Mesendoderm (in vitro differentiated cells): ENCODE measurements around the gene CCDC127.

Experiments used
- DNase-seq: peaks from one replicate; pipeline ENCODE4 v3.0.0; 2013
- H2AK5ac ChIP-seq: 2 replicates; pipeline ENCODE4 v1.6.1; 2013; ENCODE audit warnings: low read length, inconsistent platforms
- H2BK120ac ChIP-seq: 2 replicates; pipeline ENCODE4 v1.6.1; 2013; ENCODE audit warnings: low read depth, mild to moderate bottlenecking, low read length, moderate library complexity, mixed read lengths
- H2BK15ac ChIP-seq: replicated peaks from 2 replicates; pipeline ENCODE4 v1.6.1; 2013; ENCODE audit warnings: low read depth, mild to moderate bottlenecking, moderate library complexity
- H2BK5ac ChIP-seq: 2 replicates; pipeline ENCODE4 v1.6.1; 2013; ENCODE audit warnings: low read length, inconsistent platforms
- H3K18ac ChIP-seq: 2 replicates; pipeline ENCODE4 v1.6.1; 2013; ENCODE audit warnings: mild to moderate bottlenecking, low read length, mixed read lengths
- H3K23ac ChIP-seq: one replicate; pipeline ENCODE4 v1.6.1; 2013; ENCODE audit warnings: low read length
- H3K27ac ChIP-seq: 2 replicates; pipeline ENCODE4 v1.5.1; 2013; ENCODE audit warnings: low read depth, mild to moderate bottlenecking, inconsistent platforms, low read length, moderate library complexity
- H3K27me3 ChIP-seq: 2 replicates; pipeline ENCODE4 v1.6.1; 2013; ENCODE audit warnings: low read length, control low read depth, mild to moderate bottlenecking, inconsistent platforms; ENCODE audit not compliant: insufficient read depth, poor library complexity
- H3K36me3 ChIP-seq: 2 replicates; pipeline ENCODE4 v1.6.1; 2013; ENCODE audit warnings: low read length, inconsistent platforms; ENCODE audit not compliant: control insufficient read depth, insufficient read depth
- H3K4ac ChIP-seq: one replicate; pipeline ENCODE4 v1.6.1; 2013; ENCODE audit warnings: low read depth, mild to moderate bottlenecking, low read length, moderate library complexity
- H3K4me1 ChIP-seq: 2 replicates; pipeline ENCODE4 v1.6.1; 2013; ENCODE audit warnings: low read depth, low read length, inconsistent platforms; ENCODE audit not compliant: control insufficient read depth
- H3K4me2 ChIP-seq: 2 replicates; pipeline ENCODE4 v1.6.1; 2013; ENCODE audit warnings: low read length
- H3K4me3 ChIP-seq: 2 replicates; pipeline ENCODE4 v1.5.1; 2013; ENCODE audit warnings: mild to moderate bottlenecking, low read length
- H3K56ac ChIP-seq: one replicate; pipeline ENCODE4 v1.6.1; 2013; ENCODE audit warnings: low read length
- H3K79me1 ChIP-seq: 2 replicates; pipeline ENCODE4 v1.6.1; 2013; ENCODE audit warnings: low read length, inconsistent platforms
- H3K79me2 ChIP-seq: 2 replicates; pipeline ENCODE4 v1.6.1; 2013; ENCODE audit warnings: mild to moderate bottlenecking, low read length; ENCODE audit not compliant: control insufficient read depth, insufficient read depth
- H3K9ac ChIP-seq: 2 replicates; pipeline ENCODE4 v1.6.1; 2013; ENCODE audit warnings: low read length, inconsistent platforms
- H4K5ac ChIP-seq: one replicate; pipeline ENCODE4 v1.6.1; 2013; ENCODE audit warnings: low read length
- H4K8ac ChIP-seq: one replicate; pipeline ENCODE4 v1.6.1; 2013; ENCODE audit warnings: low read depth, mild to moderate bottlenecking, control low read depth, low read length, moderate library complexity
- WGBS: extraction: QIAGEN DNeasy Blood & Tissue Kit; methylation state at CpG from one replicate; pipeline ENCODE4 v1.1.7; 2013; ENCODE audit warnings: low lambda C conversion rate, missing lambda C conversion rate; ENCODE audit not compliant: insufficient coverage; ENCODE audit errors: extremely low coverage; 5-methylcytosine and 5-hydroxymethylcytosine counted together

CCDC127 gene

GRCh38 chr5:169728-170094, 48.2 kb downstream of the CCDC127 start:
- Histone ChIP-seq H3K18ac (no peak overlapping the region), H3K4ac (no peak overlapping the region), H2BK5ac (no peak overlapping the region), H3K9ac (no peak overlapping the region), H3K27me3 (no peaks in the 10 kb centered on the region), H2AK5ac (no peak overlapping the region), H3K23ac (no peak overlapping the region), H3K27ac (no peak overlapping the region), H3K36me3 (peaks cover 8% of the 10 kb centered on the region), H2BK15ac (no peak overlapping the region), H2BK120ac (no peak overlapping the region), H3K4me2 (no peak overlapping the region), H3K79me1 (no peaks in the 10 kb centered on the region), H3K4me1 (no peaks in the 10 kb centered on the region), H3K4me3 (no peak overlapping the region), H3K56ac (no peak overlapping the region), H3K79me2 (no peaks in the 10 kb centered on the region), H4K5ac (no peak overlapping the region), H4K8ac (no peak overlapping the region)
- no peak for DNase-seq
- WGBS: no CpG with 5 or more reads among the region's 12 CpGs

GRCh38 chr5:169071-169727, 48.8 kb downstream of the CCDC127 start:
- Histone ChIP-seq H3K4ac (no peak overlapping the region), H2BK15ac (no peak overlapping the region), H3K56ac (no peak overlapping the region), H3K23ac (no peak overlapping the region), H3K79me1 (no peaks in the 10 kb centered on the region), H3K4me1 (no peaks in the 10 kb centered on the region), H2AK5ac (no peak overlapping the region), H3K36me3 (peaks cover 8% of the 10 kb centered on the region), H3K27me3 (no peaks in the 10 kb centered on the region), H4K8ac (no peak overlapping the region), H3K9ac (no peak overlapping the region), H3K79me2 (no peaks in the 10 kb centered on the region), H2BK120ac (no peak overlapping the region), H4K5ac (no peak overlapping the region), H3K18ac (no peak overlapping the region), H2BK5ac (no peak overlapping the region), H3K4me2 (no peak overlapping the region), H3K27ac (no peak overlapping the region), H3K4me3 (no peak overlapping the region)
- no CpG with 5 or more reads among the region's 32 CpGs for WGBS
- no peak for DNase-seq

GRCh38 chr5:167982-168660, 49.8 kb downstream of the CCDC127 start:
- no peak overlapping the region for H2BK120ac ChIP-seq
- no peak overlapping the region for H3K4me2 ChIP-seq
- no peaks in the 10 kb centered on the region for H3K4me1 ChIP-seq
- peaks cover 1% of the 10 kb centered on the region for H3K36me3 ChIP-seq
- no peak overlapping the region for H3K27ac ChIP-seq
- H2BK15ac ChIP-seq: no peak overlapping the region
- H3K79me2 ChIP-seq: no peaks in the 10 kb centered on the region
- H2BK5ac ChIP-seq: no peak overlapping the region
- no peak overlapping the region for H3K4me3 ChIP-seq
- H3K9ac ChIP-seq: no peak overlapping the region
- no peak for DNase-seq
- no peak overlapping the region for H4K5ac ChIP-seq
- H3K23ac ChIP-seq: no peak overlapping the region
- H3K79me1 ChIP-seq: no peaks in the 10 kb centered on the region
- WGBS: no CpG with 5 or more reads among the region's 18 CpGs
- H3K18ac ChIP-seq: no peak overlapping the region
- no peaks in the 10 kb centered on the region for H3K27me3 ChIP-seq
- H3K56ac ChIP-seq: no peak overlapping the region
- no peak overlapping the region for H3K4ac ChIP-seq
- H2AK5ac ChIP-seq: no peak overlapping the region
- no peak overlapping the region for H4K8ac ChIP-seq

GRCh38 chr5:167511-167910, 50.4 kb downstream of the CCDC127 start:
- H3K27me3 ChIP-seq: no peaks in the 10 kb centered on the region
- H2BK5ac ChIP-seq: no peak overlapping the region
- no peaks in the 10 kb centered on the region for H3K36me3 ChIP-seq
- H3K9ac ChIP-seq: no peak overlapping the region
- H3K4me1 ChIP-seq: no peaks in the 10 kb centered on the region
- no peak overlapping the region for H3K23ac ChIP-seq
- no peak overlapping the region for H3K4me2 ChIP-seq
- H3K27ac ChIP-seq: no peak overlapping the region
- H3K56ac ChIP-seq: no peak overlapping the region
- no peak for DNase-seq
- no peak overlapping the region for H3K4ac ChIP-seq
- no peak overlapping the region for H4K5ac ChIP-seq
- H3K4me3 ChIP-seq: no peak overlapping the region
- no peak overlapping the region for H3K18ac ChIP-seq
- no peak overlapping the region for H2AK5ac ChIP-seq
- no peaks in the 10 kb centered on the region for H3K79me1 ChIP-seq
- no peak overlapping the region for H2BK15ac ChIP-seq
- H3K79me2 ChIP-seq: no peaks in the 10 kb centered on the region
- no CpG with 5 or more reads among the region's 7 CpGs for WGBS
- no peak overlapping the region for H2BK120ac ChIP-seq
- no peak overlapping the region for H4K8ac ChIP-seq

GRCh38 chr5:166441-167372, 51.2 kb downstream of the CCDC127 start:
- no peak overlapping the region for H4K5ac ChIP-seq
- no peak overlapping the region for H4K8ac ChIP-seq
- H2BK5ac ChIP-seq: no peak overlapping the region
- H3K23ac ChIP-seq: no peak overlapping the region
- no peak overlapping the region for H3K18ac ChIP-seq
- H3K4ac ChIP-seq: no peak overlapping the region
- no peak overlapping the region for H3K9ac ChIP-seq
- H3K79me2 ChIP-seq: no peaks in the 10 kb centered on the region
- no peak overlapping the region for H2BK15ac ChIP-seq
- H3K56ac ChIP-seq: no peak overlapping the region
- no peaks in the 10 kb centered on the region for H3K36me3 ChIP-seq
- no CpG with 5 or more reads among the region's 27 CpGs for WGBS
- no peak overlapping the region for H3K27ac ChIP-seq
- H3K27me3 ChIP-seq: no peaks in the 10 kb centered on the region
- no peaks in the 10 kb centered on the region for H3K79me1 ChIP-seq
- no peak overlapping the region for H2BK120ac ChIP-seq
- no peak for DNase-seq
- no peaks in the 10 kb centered on the region for H3K4me1 ChIP-seq
- no peak overlapping the region for H2AK5ac ChIP-seq
- H3K4me2 ChIP-seq: no peak overlapping the region
- H3K4me3 ChIP-seq: no peak overlapping the region
